ENCODE measurements around the gene PSMB7.
A peak's percentile ranks its signal among the peaks of the same experiment; 100 is the strongest.
"Not testable (repeated sequence)": the region's sequence is repeated elsewhere in the genome, so short reads cannot be mapped to it uniquely, and the experiment has no call there.

Gene PSMB7

GRCh38 chr9:124442826-124443225, 27.6 kb upstream of the PSMB7 start:
- DNase-seq = no peak

- DNase-seq = no peak
Measured at GRCh38 chr9:124442379-124442778, 27.1 kb upstream of the PSMB7 start.

- DNase-seq = peak in 1 of 2 experiments; percentile 6
Measured at GRCh38 chr9:124441291-124441690, 26.0 kb upstream of the PSMB7 start.

GRCh38 chr9:124440786-124441185, 25.5 kb upstream of the PSMB7 start:
- DNase-seq = no peak

GRCh38 chr9:124439686-124440243, 24.5 kb upstream of the PSMB7 start:
- no peak for DNase-seq

GRCh38 chr9:124439086-124439485, 23.8 kb upstream of the PSMB7 start:
- no peak for DNase-seq

- no peak for DNase-seq
Measured at GRCh38 chr9:124438091-124438490, 22.8 kb upstream of the PSMB7 start.

GRCh38 chr9:124437086-124437485, 21.8 kb upstream of the PSMB7 start:
- peak in 1 of 2 experiments; percentile 13 for DNase-seq

GRCh38 chr9:124436320-124436719, 21.1 kb upstream of the PSMB7 start:
- no peak for DNase-seq

GRCh38 chr9:124429530-124429867, 14.3 kb upstream of the PSMB7 start:
- no peak for DNase-seq

- DNase-seq = peak; percentile 71 to 90
Measured at GRCh38 chr9:124428751-124429529, 13.7 kb upstream of the PSMB7 start.

GRCh38 chr9:124427281-124427680, 12.0 kb upstream of the PSMB7 start:
- DNase-seq = no peak

- no peak for DNase-seq
Measured at GRCh38 chr9:124426361-124426760, 11.1 kb upstream of the PSMB7 start.

- not testable (repeated sequence) for DNase-seq
Measured at GRCh38 chr9:124425733-124426132, 10.5 kb upstream of the PSMB7 start.

GRCh38 chr9:124423591-124423990, 8.3 kb upstream of the PSMB7 start:
- no peak for DNase-seq

GRCh38 chr9:124423155-124423554, 7.9 kb upstream of the PSMB7 start:
- no peak for DNase-seq

GRCh38 chr9:124420991-124421543, 5.8 kb upstream of the PSMB7 start:
- DNase-seq = peak; percentile 89 to 95

- DNase-seq = no peak
Measured at GRCh38 chr9:124419832-124420489, 4.7 kb upstream of the PSMB7 start.

GRCh38 chr9:124415852-124416484, 726 bp upstream of the PSMB7 start:
- no peak for DNase-seq

- peak in 1 of 2 experiments; percentile 4 for DNase-seq
Measured at GRCh38 chr9:124414612-124415011, 630 bp downstream of the PSMB7 start.

GRCh38 chr9:124412228-124412575, 3.0 kb downstream of the PSMB7 start:
- DNase-seq = no peak

- DNase-seq = no peak
Measured at GRCh38 chr9:124411514-124412227, 3.6 kb downstream of the PSMB7 start.

Data from NCI-H2081 (cell line).